HG02763 (cell line): ENCODE results near the gene AOPEP.

Experiments used
- ATAC-seq: cut with Tn5 transposase; IDR thresholded peaks from one replicate; pipeline ENCODE4 v1.9.1; 2021; ENCODE audit warnings: mild to moderate bottlenecking, moderate library complexity; ENCODE audit not compliant: unreplicated experiment

The AOPEP gene

DNA sequence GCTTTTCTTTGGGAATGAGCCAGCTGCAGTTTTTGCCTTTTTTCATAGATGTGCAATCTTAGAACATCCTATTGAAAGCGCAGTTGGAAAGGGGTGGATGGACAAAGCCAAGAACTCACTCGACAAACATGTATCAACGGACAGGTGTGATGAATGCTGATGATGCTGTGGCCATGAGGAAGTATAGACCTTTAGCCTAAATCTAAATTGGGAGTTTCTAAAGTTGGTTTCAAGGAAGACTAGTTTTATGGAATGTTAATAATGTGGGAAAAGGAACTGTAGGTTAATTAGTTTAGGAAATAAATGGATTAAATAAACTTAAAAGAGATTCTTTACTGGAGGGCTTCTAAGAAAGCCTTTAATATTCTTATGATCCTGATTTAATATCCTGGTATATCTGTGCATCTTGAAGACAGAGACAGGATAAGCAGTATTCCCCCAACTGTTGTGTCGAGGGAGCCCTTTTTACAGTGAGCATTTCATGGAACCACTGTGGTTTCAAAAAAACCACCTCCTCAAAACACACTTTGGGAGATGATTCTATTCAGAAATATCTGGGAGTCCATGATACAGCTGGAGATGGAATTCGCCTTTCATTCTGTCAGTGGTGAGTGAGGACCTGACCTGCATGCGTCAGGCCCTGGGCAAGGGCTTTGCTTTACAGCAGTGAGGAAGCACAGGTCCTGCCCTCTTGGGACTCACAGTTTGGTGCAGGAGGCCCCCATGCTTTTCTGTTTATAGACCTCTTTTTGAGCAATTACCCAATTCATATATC lies 82.6 kb downstream of the AOPEP start:
- ATAC-seq = no peak

DNA sequence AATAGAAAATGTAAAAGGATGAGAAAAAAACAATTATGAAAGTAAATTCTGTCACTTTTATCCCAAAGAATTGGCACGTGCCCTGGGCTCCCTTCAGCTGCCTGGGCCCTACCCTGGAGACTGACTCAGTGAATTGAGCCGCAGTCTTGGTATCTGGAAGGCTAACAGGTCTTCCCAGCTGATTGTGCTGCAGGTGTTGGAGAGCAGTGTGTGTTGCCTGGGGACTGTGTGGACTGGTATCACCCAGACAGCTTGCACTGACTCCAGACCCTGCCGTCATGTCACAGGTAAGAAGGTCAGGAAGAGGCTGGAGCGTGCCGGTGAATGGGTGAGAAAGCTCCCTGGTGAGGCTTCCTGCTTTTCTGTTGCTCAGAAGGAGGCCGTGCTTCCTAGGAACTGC lies 83.3 kb downstream of the AOPEP start:
- ATAC-seq = no peak

- no peak for ATAC-seq
These were observed 84.6 kb downstream of the AOPEP start for GRCh38 chr9:94811074-94811473.

DNA sequence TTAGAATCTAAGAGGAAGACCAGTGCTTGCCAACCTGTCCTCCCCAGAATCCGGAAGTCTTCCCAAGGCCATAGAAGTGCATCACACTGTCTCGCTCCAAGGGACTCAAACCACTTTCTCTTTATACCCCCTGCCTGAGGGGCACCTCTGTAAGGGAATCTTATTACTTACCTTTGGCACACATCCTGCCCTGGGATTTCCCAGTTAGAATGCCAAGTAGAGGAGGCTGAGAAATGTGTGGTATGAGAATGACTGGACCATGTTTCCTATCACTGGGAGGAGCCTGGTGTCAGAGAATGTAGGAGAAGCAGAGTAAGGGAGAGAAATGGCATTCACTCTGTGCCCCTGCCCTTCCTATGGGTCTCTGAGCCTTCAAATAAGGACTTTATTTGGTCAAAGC lies 85.8 kb downstream of the AOPEP start:
- no peak for ATAC-seq

GRCh38 chr9:94813379-94813778 lies 86.9 kb downstream of the AOPEP start:
- no peak for ATAC-seq

- ATAC-seq = no peak
These were observed 91.0 kb downstream of the AOPEP start for GRCh38 chr9:94817291-94818177.

DNA sequence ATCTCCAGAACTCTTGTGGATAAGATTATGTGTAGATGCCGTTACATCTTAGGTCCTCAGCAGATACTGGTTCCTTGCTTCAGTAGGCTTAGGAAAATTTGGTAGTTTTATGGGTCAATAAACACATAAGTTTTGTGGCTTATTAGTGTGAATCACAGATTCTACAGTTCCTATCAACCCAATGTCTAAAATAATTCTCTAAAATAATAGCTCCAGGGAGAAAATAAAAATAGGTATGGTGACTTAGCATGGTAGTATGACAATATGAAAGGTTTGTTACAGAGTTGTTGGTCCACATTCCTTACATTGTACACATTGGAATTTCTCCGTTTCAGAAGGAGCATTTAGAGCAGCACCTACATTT lies 91.7 kb downstream of the AOPEP start:
- no peak for ATAC-seq

- no peak for ATAC-seq
These were observed 92.7 kb downstream of the AOPEP start for GRCh38 chr9:94819161-94819687.

DNA sequence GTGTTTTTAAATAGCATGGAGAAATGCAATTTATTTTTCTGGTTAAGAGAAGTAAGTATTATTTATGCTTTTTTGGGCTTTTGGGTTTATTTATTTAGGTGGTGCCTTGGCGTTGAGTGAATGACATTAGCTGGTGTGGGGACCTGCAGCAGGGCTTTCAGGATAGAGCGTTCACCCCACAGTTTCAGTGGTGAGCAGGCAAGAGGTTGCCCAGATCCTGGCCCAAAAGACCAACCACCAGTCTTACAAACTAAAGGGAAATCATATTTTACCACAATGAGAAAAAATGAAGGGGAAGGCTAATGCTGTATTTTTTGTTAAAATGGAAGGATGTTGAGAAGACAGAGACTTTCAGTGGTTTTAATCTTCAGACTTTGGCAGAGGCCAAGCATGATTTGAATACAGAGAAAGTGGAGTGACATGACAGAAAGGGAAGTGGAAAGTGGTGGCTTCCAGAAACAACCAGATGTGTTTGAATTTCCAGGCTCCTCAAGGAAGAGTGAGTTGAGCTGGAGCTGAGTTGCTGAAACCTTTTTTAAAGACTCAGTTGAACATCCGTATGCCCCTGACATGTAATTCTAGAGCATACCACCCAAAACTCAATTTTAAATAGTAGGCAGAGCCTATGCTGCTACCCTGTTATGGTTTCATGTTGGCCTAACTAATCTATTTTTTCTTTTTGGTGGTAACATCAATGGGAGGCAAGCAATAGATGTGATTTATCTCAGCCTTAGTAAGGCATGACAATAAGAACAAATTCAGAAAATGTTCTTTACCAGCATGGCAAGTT lies 94.8 kb downstream of the AOPEP start:
- no peak for ATAC-seq

- no peak for ATAC-seq
These were observed 95.8 kb downstream of the AOPEP start for GRCh38 chr9:94822273-94822672.

GRCh38 chr9:94823710-94824109 lies 97.2 kb downstream of the AOPEP start:
- no peak for ATAC-seq

GRCh38 chr9:94824411-94824810 lies 97.9 kb downstream of the AOPEP start:
- ATAC-seq = no peak

- ATAC-seq = no peak
These were observed 98.6 kb downstream of the AOPEP start for GRCh38 chr9:94824913-94825610.

DNA sequence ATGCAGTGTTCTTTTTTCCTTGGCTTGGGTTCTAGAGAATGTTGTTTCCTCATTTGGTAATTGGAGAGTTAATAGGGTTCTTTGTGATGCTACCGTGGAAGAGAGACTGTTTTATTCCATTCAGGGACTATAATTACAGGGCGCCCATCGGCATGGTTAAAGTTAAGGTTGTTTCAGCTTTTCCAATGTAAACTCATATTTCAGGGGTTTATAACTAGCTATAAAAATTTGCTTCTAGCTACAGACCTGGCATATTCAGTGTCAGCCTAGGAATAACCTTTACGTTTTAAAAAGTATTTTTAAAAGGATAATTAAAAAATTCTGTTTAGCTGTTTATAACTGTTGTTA lies 99.1 kb downstream of the AOPEP start:
- ATAC-seq = no peak

DNA sequence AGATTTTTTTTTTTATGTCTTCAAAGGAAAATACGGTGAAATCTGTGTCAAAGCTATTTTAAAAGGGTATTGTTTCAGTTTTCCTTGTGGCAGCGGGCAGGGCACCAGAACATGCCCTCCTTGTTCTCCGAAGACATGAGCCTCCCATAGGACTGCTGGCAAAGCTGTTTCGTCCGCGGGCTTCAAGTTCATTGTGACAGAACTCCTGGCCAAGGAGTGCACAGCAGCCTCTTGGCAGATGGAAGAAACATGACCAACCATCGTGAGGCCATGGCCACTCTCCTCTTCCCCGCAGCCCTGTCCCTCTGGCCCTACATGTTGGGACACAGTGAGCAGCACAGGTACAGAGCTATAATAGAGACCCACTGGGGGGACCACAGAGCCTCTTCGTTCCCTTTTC lies 99.5 kb downstream of the AOPEP start:
- ATAC-seq = no peak

DNA sequence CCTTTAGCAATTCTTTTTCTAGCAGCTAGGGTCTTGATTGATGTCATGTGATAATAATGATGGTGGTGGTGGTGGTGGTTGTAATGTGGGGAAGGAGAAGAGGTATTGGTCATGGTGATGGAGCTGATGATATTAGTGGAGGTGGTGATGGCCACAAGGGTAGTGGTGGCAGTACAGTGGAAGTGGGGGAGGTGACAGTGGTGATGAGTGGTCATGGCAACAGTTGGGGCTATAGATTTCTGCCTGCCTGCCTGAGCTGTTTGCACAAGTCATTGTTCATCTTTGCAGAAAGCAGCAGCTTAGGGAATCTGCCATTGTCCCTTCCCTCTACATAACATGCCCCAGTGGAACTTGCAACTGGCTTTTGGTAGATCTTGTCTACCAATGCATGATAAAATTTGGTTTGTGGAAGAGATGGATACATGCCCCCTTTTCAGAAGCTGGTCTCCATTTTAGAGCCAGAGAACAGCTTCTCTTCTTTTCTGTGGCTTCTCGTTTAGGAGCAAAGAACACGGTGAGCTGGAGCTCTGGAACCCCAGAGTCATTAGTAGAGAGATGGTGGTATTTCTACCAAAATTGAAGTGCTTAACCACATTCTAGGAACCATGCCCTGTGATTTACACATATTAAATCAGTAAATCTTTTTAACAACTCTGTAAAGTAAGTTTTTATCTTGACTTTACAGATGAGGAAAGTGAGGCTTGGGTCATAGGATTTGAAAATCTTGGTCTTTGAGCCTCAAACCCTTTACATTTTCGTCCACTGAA lies 100.3 kb downstream of the AOPEP start:
- ATAC-seq = no peak

- ATAC-seq = no peak
These were observed 101.2 kb downstream of the AOPEP start for GRCh38 chr9:94827584-94828304.

DNA sequence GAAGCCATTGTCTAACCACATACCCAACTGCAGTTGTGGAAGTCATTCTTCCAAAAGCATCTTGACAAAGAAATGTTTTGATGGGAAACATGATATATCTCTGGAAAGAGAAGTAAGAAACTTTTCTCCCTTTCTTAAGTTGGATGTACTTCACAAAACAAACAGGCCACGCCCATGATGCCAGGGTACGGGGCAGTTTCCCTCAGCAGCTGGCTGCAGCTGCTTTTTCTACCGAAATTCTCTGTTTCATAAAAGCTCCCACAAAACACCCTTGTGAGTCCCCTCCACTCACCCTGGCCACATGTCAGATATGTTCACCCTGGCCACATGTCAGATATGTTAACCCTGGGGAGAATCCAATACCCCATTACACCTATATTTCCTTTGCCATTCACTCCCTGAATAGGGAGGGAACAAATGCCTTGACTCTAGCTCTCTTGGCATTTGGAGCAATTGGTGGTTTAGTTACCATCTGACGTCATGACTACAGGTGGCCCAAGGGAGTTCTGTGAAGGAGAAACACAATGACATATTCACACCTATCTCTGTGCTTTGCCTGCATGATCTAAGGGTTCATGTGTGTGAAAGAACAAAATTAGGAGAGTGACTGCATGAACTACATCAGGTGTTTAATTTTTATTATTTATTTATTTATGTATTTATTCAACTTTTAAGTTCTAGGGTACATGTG lies 103.0 kb downstream of the AOPEP start:
- no peak for ATAC-seq
